HG03469 (cell line): Measurements from ENCODE around the gene PCSK4.
"Not testable (repeated sequence)": the region's sequence is repeated elsewhere in the genome, so short reads cannot be mapped to it uniquely, and the experiment has no call there.

Experiments used
- ATAC-seq: cut with Tn5 transposase; IDR thresholded peaks from one replicate; pipeline ENCODE4 v1.9.1; 2021; ENCODE audit warnings: mild to moderate bottlenecking, moderate library complexity, moderate number of reproducible peaks; ENCODE audit not compliant: unreplicated experiment

PCSK4 gene

GRCh38 chr19:1490311-1491113, at the start of gene PCSK4:
Gene PCSK4, minus strand, starts transcription at chr19:1490350. Its CDS starts 4 bp downstream, at chr19:1490346.
- peak; percentile 57 for ATAC-seq

- not testable (repeated sequence) for ATAC-seq
These were observed 49.6 kb upstream of the PCSK4 start for GRCh38 chr19:1539749-1540148.

GRCh38 chr19:1538978-1539377, 48.8 kb upstream of the PCSK4 start:
- ATAC-seq = no peak

GRCh38 chr19:1535699-1536098, 45.5 kb upstream of the PCSK4 start:
- not testable (repeated sequence) for ATAC-seq

GRCh38 chr19:1534972-1535371, 44.8 kb upstream of the PCSK4 start:
- ATAC-seq = no peak

- ATAC-seq = no peak
These were observed 43.5 kb upstream of the PCSK4 start for GRCh38 chr19:1533510-1534150.

- no peak for ATAC-seq
These were observed 41.9 kb upstream of the PCSK4 start for GRCh38 chr19:1532003-1532402.

GRCh38 chr19:1531587-1531986, 41.4 kb upstream of the PCSK4 start:
- no peak for ATAC-seq

- ATAC-seq = not testable (repeated sequence)
These were observed 40.7 kb upstream of the PCSK4 start for GRCh38 chr19:1530856-1531255.

- ATAC-seq = no peak
These were observed 39.3 kb upstream of the PCSK4 start for GRCh38 chr19:1529430-1529816.

GRCh38 chr19:1528596-1529429, 38.7 kb upstream of the PCSK4 start:
- no peak for ATAC-seq

- no peak for ATAC-seq
These were observed 37.6 kb upstream of the PCSK4 start for GRCh38 chr19:1527650-1528309.

- ATAC-seq = no peak
These were observed 37.0 kb upstream of the PCSK4 start for GRCh38 chr19:1526979-1527649.

GRCh38 chr19:1526066-1526778, 36.1 kb upstream of the PCSK4 start:
- no peak for ATAC-seq

- no peak for ATAC-seq
These were observed 35.2 kb upstream of the PCSK4 start for GRCh38 chr19:1525343-1525742.

- ATAC-seq = no peak
These were observed 34.8 kb upstream of the PCSK4 start for GRCh38 chr19:1524972-1525325.

- ATAC-seq = no peak
These were observed 34.3 kb upstream of the PCSK4 start for GRCh38 chr19:1524287-1524971.

- no peak for ATAC-seq
These were observed 33.5 kb upstream of the PCSK4 start, which contains the start of gene PLK5 for GRCh38 chr19:1523412-1524286. Gene PLK5, plus strand, starts transcription at chr19:1524077. Its CDS starts 2,920 bp downstream, at chr19:1526997.
